NCI-H128 (cell line): ENCODE measurements around the gene GMPR.

Experiments
- DNase-seq: peaks from one replicate; lab custom pipeline; 2025; ENCODE audit not compliant: unreplicated experiment; lab: John Stamatoyannopoulos, UW

GMPR gene

DNA sequence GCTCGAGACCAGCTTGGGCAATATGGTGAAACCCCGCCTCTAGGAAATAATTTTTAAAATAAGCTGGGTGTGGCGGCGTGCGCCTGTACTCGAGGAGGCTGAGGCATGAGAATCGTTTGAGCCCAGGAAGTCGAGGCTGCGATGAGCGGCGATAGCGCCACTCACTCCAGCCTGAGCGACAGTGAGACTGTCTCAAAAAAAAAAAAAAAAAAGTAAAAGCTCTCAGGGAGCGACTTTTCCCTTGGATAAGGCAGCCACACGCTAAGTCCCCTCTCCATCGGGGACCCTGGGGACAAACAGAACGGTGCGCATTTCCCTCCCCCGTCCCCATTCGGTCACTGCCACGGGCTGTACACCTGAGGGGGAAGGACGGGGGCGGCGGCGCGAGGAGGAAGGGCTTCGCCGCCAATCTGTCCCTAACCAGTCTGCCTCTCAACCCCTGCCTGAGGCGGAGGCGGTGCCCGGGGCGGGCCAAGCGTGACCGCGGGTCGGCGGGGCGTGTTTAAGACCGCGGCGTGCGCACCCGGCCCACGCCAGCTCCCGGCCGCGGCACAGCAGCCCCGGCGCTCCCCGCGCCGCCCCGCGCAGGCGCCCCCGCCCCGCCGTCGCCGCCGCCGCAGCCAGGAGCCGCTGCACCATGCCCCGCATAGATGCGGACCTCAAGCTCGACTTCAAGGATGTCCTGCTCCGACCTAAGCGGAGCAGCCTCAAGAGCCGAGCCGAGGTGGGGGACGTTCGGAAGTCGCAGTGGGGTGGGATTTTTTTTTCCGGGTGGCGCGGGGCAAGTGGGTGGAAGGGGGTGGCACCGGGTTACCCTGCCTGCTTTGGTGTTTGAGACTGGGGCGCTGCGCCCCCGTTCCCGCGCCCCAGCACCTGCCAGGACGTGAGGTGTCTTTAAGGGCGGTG, at the start of gene GMPR:
Gene GMPR, plus strand, starts transcription at position 531 of the 906 bp plus-strand sequence. Its CDS starts 107 bp downstream, at position 638.
- no peak for DNase-seq

DNA sequence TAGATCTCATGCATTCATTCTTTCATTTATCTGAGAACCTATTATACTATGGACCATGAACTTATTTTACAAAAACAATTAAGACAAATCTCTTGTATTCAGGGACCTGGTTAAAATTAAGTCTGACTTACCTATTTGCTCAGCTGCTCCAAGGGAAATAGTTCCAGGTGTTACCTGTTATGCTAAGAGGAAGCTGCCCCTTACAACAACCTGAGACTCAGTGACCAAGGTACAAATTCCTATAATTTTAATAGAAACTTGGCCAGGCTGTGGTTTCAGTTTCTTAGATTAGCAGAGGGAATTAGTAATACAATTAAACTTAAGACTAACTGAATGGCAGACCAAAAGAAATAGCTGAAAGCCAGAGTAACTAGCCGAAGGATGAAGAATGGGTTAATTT, 48.2 kb upstream of the GMPR start:
- no peak for DNase-seq

DNA sequence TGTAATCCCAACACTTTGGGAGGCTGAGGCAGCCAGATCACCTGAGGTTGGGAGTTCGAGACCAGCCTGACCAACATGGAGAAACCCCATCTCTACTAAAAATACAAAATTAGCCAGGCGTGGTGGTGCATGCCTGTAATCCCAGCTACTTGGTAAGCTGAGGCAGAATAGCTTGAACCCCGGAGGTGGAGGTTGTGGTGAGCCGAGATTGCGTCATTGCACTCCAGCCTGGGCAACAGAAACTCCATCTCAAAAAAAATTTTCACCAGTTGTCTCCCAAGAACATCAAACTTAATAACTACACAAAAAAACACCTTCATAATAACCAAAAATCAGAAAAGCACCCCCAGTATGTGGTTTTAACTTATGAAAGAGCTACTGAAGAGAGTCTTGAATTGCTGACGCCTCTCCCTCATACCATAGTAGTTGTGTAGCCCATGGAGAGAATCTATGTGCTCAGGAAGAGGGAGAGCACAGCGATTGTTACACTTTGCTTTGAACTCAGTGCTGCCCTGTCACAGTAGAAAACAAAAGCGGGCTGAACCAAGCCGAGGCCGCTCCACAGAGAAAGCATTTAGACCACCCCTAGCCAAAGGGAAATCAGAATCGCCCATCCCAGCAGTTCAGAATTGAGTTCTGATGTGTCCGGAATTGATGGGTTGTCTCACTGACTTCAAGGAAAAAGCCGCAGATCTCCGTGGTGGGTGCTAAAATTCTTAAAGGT, 42.0 kb upstream of the GMPR start:
- DNase-seq, result no peak

DNA sequence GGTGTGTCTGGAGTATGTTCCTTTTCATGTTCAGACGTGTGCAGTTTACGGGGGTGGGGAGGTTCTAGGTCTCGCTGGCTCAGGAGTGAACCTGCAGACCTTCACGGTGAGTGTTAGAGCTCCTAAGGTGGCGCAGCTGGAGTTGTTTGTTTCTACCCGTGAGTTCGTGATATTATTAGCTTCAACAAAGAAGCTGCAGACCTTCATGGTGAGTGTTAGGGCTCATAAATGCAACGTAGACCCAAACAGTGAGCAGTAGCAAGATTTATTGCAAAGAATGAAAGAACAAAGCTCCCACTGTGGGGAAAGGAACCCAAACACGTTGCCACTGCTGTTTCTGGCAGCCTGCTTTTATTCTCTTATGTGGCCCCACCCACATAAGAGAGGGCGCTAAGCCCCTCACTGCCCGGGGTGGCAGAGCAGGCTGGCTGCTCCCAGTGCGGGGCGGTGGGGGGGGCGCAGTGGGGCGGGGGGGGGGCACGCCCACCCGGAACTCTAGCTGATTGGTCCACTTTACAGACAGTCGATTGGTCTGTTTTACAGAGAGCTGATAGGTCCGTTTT, 41.3 kb upstream of the GMPR start:
- no peak for DNase-seq

DNA sequence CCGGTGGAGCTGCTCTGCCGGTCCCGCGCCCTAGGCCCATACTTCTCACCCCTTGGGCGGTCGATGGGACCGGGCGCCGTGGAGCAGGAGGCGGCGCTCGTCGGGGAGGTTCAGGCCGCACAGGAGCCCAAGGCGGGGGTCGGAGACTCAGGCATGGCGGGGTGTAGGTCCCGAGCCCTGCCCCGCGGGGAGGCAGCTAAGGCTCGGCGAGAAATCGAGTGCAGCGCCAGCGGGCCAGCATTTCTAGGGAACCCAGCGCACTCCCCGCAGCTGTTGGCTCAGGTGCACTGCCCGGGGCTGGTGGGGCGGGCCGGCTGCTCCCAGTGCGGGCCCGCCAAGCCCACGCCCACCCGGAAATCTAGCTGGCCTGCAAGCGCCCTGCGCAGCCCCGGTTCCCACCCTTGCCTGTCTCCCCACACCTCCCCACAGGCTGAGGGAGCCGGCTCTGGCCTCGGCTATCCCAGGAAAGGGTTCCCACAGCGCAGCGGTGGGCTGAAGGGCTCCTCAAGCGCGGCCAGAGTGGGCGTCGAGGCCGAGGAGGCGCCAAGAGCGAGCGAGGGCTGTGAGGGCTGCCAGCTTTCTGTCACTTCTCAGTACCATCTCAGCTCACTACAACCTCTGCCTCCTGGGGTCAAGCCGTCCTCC, 40.2 kb upstream of the GMPR start:
- DNase-seq, result no peak

DNA sequence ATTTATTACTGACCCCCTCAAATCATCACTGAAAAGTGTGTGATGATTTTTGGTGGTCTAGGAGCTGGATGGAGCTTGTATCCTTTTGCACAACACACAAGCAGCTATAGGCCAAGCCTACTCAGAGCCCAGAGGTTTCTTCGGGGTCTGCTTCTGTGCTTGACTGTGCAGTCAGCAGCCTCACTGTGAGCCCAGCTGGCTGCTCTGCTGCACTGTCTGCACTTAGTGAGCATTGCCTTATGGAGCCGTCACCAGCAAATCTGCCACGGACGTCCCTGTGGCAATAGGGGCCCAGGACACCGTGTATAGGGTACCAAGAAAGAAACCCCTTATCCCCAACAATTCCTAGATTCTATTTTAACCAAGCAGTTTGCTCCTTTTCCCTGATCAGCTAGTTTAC, 38.6 kb upstream of the GMPR start:
- DNase-seq, result no peak

DNA sequence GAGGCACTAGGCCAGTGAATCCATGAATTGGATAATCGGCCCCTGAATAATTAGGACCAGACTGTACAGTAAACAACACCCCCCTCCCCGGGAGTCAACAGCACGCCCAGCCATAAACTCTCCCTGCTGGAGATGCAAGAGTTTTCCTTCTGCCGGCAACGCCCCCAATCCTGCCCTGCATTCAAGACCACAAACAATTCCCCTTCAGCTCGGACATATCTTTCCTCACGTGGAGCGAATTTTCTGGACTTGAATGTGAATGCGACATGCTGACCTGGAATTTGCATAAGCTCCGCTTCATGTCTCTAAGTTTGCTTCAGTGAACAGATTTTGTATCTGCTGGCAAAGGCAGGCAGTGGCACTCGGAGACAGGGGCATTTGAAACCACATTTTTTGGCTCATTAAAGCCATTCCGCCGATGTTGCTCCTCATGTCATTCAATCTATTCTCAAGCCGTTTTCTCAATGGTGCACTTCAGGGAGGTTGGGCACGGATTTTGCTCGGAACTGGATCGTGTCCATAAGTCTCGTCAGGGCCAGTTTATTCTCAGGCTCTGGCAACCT, 38.0 kb upstream of the GMPR start:
- no peak for DNase-seq

DNA sequence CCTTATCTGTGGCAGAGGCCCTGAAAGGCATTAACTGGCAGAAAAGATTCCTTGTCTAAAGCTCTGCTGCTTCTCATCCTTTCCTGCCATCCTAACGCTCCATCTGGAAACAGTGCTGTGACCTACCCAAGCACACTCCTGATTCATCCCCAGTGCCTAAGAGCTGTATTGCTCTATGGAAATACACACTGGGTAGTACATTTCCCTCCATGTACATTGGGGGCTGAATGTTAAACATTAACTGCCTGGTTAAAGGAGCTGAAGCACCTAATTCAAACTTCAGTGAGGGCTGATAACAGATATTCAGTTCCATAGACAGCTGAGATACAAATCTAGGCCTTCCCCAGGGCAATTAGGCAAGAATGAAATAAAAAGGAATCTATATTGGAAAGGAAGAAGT, 36.7 kb upstream of the GMPR start:
- DNase-seq, result no peak

DNA sequence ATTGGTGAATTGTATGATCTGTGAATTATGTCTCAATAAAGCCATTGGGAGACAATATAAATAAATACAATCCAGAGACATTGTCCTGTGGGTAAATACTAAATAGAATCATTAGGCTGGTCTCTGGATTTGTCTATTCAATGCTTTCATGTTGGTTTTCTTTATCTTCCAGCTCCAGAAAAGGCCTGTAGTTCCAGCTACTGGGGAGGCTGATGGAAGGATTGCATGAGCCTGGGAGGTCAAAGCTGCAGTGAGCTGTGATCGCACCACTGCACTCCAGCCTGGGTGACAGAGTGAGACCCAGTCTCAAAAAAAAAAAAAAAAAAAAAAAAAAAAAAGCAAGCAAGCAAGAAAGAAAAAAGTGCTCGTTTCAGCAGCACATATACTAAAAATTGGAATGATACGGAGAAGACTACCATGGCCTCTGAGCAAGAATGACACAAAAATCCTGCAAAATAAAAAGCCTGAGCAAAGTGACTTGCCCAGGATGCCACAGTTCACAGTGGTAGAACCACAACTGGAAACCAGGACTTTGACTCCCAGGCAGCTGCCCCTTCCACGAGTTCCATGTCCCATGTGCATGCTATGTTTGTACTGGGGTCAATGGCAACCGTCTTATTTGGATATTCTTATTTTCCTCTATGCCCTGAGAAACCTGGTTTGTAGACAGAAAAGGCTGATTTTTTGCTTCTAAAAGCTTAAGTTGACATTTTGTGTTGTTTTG, 33.6 kb upstream of the GMPR start:
- DNase-seq, result no peak

DNA sequence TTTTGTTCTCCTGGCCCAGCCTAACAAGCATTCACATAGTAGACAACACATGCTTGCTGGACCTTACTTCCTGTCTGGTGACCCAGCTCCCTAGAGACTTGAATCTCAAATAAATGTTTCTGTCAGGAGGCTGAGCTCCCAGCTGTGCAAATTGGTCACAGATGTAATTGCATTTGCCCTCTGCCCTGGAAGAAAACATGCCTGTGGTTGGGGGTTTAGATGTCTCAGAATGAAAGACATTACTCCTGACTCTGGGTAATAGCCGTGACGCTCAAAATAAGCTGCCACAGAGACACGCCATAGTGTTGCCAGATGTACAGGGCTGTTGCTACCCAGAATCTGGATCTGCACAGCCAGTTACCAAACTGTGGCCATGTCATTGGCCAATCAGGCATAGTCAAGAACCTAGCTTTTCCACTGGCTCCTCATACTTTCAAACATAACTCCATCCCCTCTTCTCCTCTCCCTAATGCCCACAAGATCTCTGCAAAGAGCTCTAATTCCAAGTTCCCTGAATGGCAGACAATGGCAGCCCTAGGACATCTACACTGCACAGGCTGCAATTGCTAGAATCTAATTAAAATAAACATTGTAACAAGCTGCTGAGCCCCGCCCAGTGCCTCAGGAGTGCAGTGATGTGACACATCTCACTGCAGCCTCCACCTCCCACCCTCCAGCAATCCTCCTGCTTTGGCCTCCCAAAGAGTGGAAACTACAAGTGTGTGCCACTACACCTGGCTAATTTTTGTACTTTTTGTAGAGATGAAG, 32.8 kb upstream of the GMPR start:
- DNase-seq, result no peak

DNA sequence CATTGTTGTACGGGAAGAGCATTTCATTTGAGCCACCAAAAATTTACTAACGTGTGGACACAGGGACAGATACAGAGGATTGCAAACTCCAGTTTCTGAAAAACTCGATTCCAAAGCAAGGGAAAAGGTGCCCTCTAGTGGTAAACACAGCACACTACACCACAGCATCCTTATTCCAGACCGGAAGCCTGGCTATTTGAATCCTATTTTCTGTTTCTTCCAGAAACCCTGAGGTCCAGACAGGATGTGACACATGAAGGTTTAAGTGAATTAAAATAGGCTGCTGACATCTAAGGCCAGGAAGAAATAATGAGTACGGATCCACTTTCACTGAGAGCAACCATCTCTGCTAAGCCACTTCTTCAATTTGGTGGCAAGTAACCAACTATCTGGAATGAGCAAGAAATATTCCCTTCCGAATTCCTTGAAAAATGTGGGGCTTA, 31.8 kb upstream of the GMPR start:
- DNase-seq, result peak; percentile 21

DNA sequence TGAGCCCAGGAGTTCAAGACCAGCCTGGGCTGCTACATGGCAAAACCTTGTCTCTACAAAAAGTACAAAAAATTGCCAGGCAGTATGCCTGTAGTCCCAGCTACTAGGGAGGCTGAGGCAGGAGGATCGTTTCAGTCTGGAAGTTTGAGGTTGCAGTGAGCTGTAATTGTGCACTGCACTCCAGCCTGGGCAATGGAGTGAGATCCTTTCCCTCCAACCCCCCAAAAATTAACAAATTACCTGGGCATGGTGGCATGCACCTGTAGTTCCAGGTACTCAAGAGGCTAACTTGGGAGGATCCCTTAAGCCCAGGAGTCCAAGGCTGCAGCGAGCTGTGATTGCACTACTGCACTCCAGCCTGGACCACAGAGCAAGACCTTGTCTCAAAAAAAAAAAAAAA, 29.4 kb upstream of the GMPR start:
- no peak for DNase-seq

DNA sequence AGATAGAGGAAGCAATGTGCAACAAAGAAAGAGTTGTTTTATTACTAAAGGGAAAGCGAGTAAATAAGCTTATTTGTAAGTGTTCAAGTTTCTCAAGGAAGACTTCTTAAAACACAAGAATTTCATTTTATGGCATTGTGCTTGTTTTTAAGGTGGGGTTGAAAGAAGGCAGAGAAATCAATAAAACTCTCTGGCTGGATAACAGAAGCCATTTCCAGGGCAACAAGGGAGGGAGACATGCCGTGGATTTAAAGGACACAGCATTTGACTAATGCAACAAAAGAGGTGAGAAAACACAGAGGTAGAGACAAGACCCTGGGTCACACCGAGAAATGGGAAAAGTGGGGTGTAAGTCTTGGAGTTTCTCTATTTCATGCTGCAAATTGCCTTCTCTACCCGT, 28.8 kb upstream of the GMPR start:
- DNase-seq, result no peak

DNA sequence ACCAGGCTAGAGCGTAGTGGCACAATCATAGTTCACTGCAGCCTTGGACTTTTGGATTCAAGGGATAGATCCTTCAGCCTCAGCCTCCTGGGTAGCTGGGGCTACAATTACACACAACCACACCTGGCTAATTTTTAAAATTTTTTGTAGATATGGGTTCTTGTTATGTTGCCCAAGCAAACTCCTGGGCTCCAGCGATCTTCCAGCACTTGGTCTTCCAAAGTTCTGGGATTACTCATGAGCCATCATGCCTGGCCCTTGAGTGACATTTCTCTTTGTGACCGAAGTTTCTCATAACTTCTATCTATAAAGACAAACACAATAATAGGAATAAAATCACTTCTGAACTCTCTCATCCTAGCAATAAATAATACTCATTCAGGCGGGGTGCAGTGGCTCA, 26.1 kb upstream of the GMPR start:
- no peak for DNase-seq

DNA sequence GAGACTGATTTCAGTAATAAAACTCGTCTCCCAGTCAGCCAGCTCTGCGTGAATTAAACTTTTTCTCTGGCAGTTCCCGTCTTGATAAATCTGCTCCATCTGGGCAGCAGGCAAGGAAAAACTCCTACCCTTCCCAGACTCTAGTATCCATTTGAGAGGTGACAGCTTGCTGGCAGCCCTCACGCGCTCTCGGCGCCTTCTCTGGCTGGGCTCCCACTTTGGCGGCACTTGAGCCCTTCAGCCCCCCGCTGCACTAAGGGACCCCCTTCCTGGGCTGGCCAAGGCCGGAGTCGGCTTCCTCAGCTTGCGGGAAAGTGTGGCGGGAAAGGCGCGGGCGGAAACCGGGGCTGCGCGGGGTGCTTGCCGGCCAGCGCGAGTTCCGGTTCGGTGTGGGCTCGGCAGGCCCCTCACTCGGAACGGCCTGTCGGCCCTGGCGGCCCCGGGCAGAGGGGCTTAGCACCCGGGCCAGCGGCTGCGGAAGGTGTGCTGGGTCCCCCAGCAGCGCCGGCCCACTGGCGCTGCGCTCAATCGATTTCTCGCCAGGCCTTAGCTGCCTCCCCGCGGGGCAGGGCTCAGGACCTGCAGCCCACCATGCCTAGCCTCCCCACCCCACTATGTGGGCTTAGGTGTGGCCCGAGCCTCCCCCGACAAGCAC, 21.8 kb upstream of the GMPR start:
- DNase-seq, result no peak

DNA sequence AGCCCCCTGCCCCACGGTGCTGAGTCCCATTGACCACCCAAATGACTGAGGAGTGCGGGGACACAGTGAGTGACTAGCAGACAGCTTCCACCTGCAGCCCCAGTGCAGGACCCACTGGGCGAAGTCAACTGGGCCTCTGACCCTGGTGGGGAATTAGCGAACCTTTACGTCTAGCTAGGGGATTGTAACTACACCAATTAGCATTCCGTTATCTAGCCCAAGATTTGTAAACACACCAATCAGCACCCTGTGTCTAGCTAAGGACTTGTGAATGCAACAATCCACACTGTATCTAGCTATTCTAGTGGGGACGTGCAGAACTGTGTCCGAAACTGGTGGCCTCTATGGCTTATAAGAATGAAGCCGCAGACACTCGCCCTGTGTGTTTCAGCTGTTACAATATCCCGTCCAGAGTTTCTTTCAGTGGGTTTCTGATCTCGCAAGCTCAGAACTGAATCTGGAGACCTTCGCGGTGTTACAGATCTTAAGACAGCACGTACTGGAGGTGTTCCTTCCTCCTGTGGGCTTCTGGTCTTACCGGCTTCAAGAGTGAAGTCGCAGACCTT, 21.1 kb upstream of the GMPR start:
- no peak for DNase-seq

DNA sequence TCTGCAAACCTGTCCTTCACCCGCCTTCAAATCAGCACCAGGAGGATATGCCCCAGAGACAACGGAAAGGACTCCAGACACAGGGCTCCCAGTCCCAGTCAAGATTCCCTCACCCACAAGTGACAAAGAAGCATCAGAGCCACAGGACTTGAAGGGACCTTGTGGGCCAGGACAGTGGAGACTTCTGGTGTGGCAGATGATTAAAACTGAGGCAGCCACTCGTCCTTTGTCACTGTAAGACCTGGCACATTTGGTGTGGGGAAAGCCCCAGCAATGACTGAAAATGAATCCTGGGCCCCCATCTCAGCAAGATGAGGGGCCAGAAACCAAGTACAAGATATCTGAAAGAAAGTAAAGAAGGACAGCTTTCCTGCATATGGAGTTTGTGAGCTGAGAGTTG, 15.6 kb upstream of the GMPR start:
- DNase-seq, result no peak

DNA sequence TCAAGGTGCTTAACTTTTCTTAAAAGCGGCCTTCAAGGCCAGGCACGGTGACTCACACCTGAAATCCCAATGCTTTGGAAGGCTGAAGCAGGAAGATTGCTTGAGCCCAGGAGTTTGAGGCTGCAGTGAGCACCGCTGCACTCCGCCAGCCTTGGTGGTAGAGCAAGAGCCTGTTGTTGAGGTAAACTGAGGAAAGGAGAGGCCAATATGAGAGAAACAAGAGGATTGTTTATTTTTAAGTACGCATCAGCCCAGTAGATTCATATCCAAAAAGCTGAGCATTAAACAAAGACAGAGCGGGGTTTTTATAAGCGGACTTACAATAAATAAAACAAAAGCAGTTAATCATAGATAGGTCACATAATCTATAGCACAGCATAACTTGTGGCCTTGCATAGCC, 15.0 kb upstream of the GMPR start:
- DNase-seq, result no peak

DNA sequence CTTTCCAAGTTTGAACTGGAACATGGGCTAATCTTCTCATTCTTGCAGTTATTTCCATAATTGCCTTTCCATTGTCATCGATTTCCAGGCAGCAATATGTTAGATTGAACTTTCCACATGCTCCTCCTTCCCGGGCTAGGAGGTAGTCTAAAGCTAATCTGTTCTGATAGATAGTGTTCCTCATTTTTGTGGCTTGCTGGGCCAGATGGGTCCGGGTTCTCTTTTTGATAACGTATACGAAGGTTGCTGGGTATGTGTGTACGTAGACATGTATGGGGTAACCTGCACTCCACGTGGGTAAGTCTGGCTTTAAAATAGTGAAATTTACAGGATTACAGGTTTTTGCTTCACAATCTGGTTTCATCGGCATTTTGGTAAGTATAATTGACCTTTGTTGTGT, 14.0 kb upstream of the GMPR start:
- DNase-seq, result no peak
